ENCODE data around the gene CD40LG. TPM values are rescaled to one million over a fixed set of nuclear protein-coding genes. Genes with fewer than 3 reads are reported as not detected.

Gene CD40LG
- total RNA-seq, 2 experiments from 2014 or later, result 114 to 139 TPM

- Mint-ChIP-seq H3K9me3 (peaks cover 6% of the 10 kb centered on the region), H3K4me3 (peak overlapping the region; percentile 47), H3K27ac (peak overlapping the region; percentile 88), H3K4me1 (peaks cover 94% of the 10 kb centered on the region), H3K36me3 (ENCODE audit: low read depth) (peaks cover 10% of the 10 kb centered on the region), H3K27me3 (no peaks in the 10 kb centered on the region)
- ChIA-PET CTCF (interaction anchor here (0.7 to 3.6 kb wide), 6 partner anchors 9 to 49 kb away, joined by 3 to 17 read pairs (median 4); no protein-coding TSS in a partner anchor), POLR2A (interaction anchor here (0.5 to 1.5 kb wide), 5 partner anchors 10 to 26 kb away, joined by 3 to 7 read pairs (median 3); no protein-coding TSS in a partner anchor)
- DNase-seq, result no peak
Observed at GRCh38 chrX:136626891-136627290, 21.1 kb upstream of the CD40LG start.

- H3K4me1 Mint-ChIP-seq, result peaks cover 95% of the 10 kb centered on the region
- H3K4me3 Mint-ChIP-seq, result peak overlapping the region; percentile 47
- peak; percentile 47 for DNase-seq
- ChIA-PET CTCF (interaction anchor here (1.7 to 3.6 kb wide), 4 partner anchors 9 to 68 kb away, joined by 3 to 17 read pairs (median 5); no protein-coding TSS in a partner anchor), POLR2A (interaction anchor here (0.6 kb wide), 1 partner anchor 13 kb away, joined by 3 read pairs; no protein-coding TSS in a partner anchor)
- H3K27ac Mint-ChIP-seq, result peak overlapping the region; percentile 88
- no peaks in the 10 kb centered on the region for H3K27me3 Mint-ChIP-seq
- H3K9me3 Mint-ChIP-seq, result peaks cover 6% of the 10 kb centered on the region
- peaks cover 10% of the 10 kb centered on the region for H3K36me3 Mint-ChIP-seq (ENCODE audit: low read depth)
Observed at GRCh38 chrX:136627409-136627808, 20.5 kb upstream of the CD40LG start.

- peaks cover 5% of the 10 kb centered on the region for H3K9me3 Mint-ChIP-seq
- H3K36me3 Mint-ChIP-seq (ENCODE audit: low read depth), result peaks cover 8% of the 10 kb centered on the region
- H3K27ac Mint-ChIP-seq, result peak overlapping the region; percentile 95
- no peaks in the 10 kb centered on the region for H3K27me3 Mint-ChIP-seq
- peak; percentile 41 for DNase-seq
- peaks cover 90% of the 10 kb centered on the region for H3K4me1 Mint-ChIP-seq
- POLR2A ChIA-PET, result interaction anchor here (0.6 kb wide), 1 partner anchor 34 kb away, joined by 5 read pairs; no protein-coding TSS in a partner anchor
- CTCF ChIA-PET, result interaction anchor here (0.6 to 3.6 kb wide), 4 partner anchors 11 to 66 kb away, joined by 3 to 17 read pairs (median 4); no protein-coding TSS in a partner anchor
- H3K4me3 Mint-ChIP-seq, result peak overlapping the region; percentile 47
Observed at GRCh38 chrX:136629084-136629750, 18.7 kb upstream of the CD40LG start.

- peak overlapping the region; percentile 95 for H3K27ac Mint-ChIP-seq
- H3K4me3 Mint-ChIP-seq, result peak overlapping the region; percentile 0
- peaks cover 4% of the 10 kb centered on the region for H3K36me3 Mint-ChIP-seq (ENCODE audit: low read depth)
- H3K4me1 Mint-ChIP-seq, result peaks cover 88% of the 10 kb centered on the region
- CTCF ChIA-PET, result interaction anchor here (1.4 kb wide), 1 partner anchor 9 kb away, joined by 3 read pairs; no protein-coding TSS in a partner anchor
- POLR2A ChIA-PET, result no interaction called here
- no peaks in the 10 kb centered on the region for H3K9me3 Mint-ChIP-seq
- DNase-seq, result no peak
- no peaks in the 10 kb centered on the region for H3K27me3 Mint-ChIP-seq
Observed at GRCh38 chrX:136630881-136631280, 17.1 kb upstream of the CD40LG start.

GRCh38 chrX:136635235-136635634 lies 12.7 kb upstream of the CD40LG start:
- ChIA-PET CTCF (interaction anchor here (0.7 to 1.5 kb wide), 6 partner anchors 9 to 23 kb away, joined by 3 to 6 read pairs (median 4); no protein-coding TSS in a partner anchor), POLR2A (interaction anchor here (1.0 to 1.1 kb wide), 2 partner anchors 15 to 18 kb away, joined by 4 read pairs; no protein-coding TSS in a partner anchor)
- Mint-ChIP-seq H3K9me3 (no peaks in the 10 kb centered on the region), H3K27me3 (no peaks in the 10 kb centered on the region), H3K4me3 (peak overlapping the region; percentile 69), H3K27ac (peak overlapping the region; percentile 83), H3K36me3 (ENCODE audit: low read depth) (peaks cover 14% of the 10 kb centered on the region), H3K4me1 (peaks cover 88% of the 10 kb centered on the region)
- peak; percentile 53 for DNase-seq

GRCh38 chrX:136636121-136636520 lies 11.8 kb upstream of the CD40LG start:
- H3K36me3 Mint-ChIP-seq (ENCODE audit: low read depth), result peaks cover 14% of the 10 kb centered on the region
- POLR2A ChIA-PET, result interaction anchor here (1.0 kb wide), 1 partner anchor 17 kb away, joined by 4 read pairs; no protein-coding TSS in a partner anchor
- H3K27me3 Mint-ChIP-seq, result no peaks in the 10 kb centered on the region
- DNase-seq, result peak; percentile 5
- H3K4me1 Mint-ChIP-seq, result peaks cover 87% of the 10 kb centered on the region
- H3K4me3 Mint-ChIP-seq, result peak overlapping the region; percentile 69
- CTCF ChIA-PET, result interaction anchor here (0.6 to 1.2 kb wide), 4 partner anchors 9 to 1907 kb away, joined by 3 to 5 read pairs (median 4); no protein-coding TSS in a partner anchor
- no peaks in the 10 kb centered on the region for H3K9me3 Mint-ChIP-seq
- peak overlapping the region; percentile 83 for H3K27ac Mint-ChIP-seq

- Mint-ChIP-seq H3K4me1 (peaks cover 93% of the 10 kb centered on the region), H3K4me3 (peak overlapping the region; percentile 77), H3K36me3 (ENCODE audit: low read depth) (peaks cover 13% of the 10 kb centered on the region), H3K27me3 (no peaks in the 10 kb centered on the region), H3K9me3 (no peaks in the 10 kb centered on the region), H3K27ac (peak overlapping the region; percentile 89)
- CTCF ChIA-PET, result interaction anchor here (1.0 to 1.2 kb wide), 2 partner anchors 9 to 31 kb away, joined by 3 read pairs; no protein-coding TSS in a partner anchor
- POLR2A ChIA-PET, result no interaction called here
- DNase-seq, result no peak
Observed at GRCh38 chrX:136639506-136640176, 8.3 kb upstream of the CD40LG start.

- Mint-ChIP-seq H3K27me3 (no peaks in the 10 kb centered on the region), H3K4me3 (peak overlapping the region; percentile 77), H3K4me1 (peaks cover 87% of the 10 kb centered on the region), H3K9me3 (no peaks in the 10 kb centered on the region), H3K36me3 (ENCODE audit: low read depth) (peaks cover 8% of the 10 kb centered on the region), H3K27ac (peak overlapping the region; percentile 90)
- ChIA-PET POLR2A (no interaction called here), CTCF (no interaction called here)
- DNase-seq, result no peak
Observed at GRCh38 chrX:136643243-136643642, 4.7 kb upstream of the CD40LG start.

GRCh38 chrX:136646602-136647239 lies 1.2 kb upstream of the CD40LG start:
- CTCF ChIA-PET, result interaction anchor here (1.3 kb wide), 1 partner anchor 11 kb away, joined by 3 read pairs; no protein-coding TSS in a partner anchor
- POLR2A ChIA-PET, result no interaction called here
- H3K36me3 Mint-ChIP-seq (ENCODE audit: low read depth), result peaks cover 42% of the 10 kb centered on the region
- H3K4me1 Mint-ChIP-seq, result peaks cover 55% of the 10 kb centered on the region
- H3K27me3 Mint-ChIP-seq, result no peaks in the 10 kb centered on the region
- H3K9me3 Mint-ChIP-seq, result no peaks in the 10 kb centered on the region
- peak; percentile 65 for DNase-seq
- H3K4me3 Mint-ChIP-seq, result peak overlapping the region; percentile 98
- H3K27ac Mint-ChIP-seq, result peak overlapping the region; percentile 84

GRCh38 chrX:136650811-136651210 lies 2.9 kb downstream of the CD40LG start:
- H3K4me1 Mint-ChIP-seq, result peaks cover 48% of the 10 kb centered on the region
- ChIA-PET CTCF (interaction anchor here (1.0 to 1.6 kb wide), 4 partner anchors 8 to 69 kb away, joined by 3 to 7 read pairs (median 4); no protein-coding TSS in a partner anchor), POLR2A (interaction anchor here (1.0 to 1.1 kb wide), 2 partner anchors 16 to 76 kb away, joined by 4 to 16 read pairs; no protein-coding TSS in a partner anchor)
- peak overlapping the region; percentile 98 for H3K4me3 Mint-ChIP-seq
- no peak for DNase-seq
- H3K27ac Mint-ChIP-seq, result peak overlapping the region; percentile 84
- no peaks in the 10 kb centered on the region for H3K27me3 Mint-ChIP-seq
- H3K36me3 Mint-ChIP-seq (ENCODE audit: low read depth), result peaks cover 79% of the 10 kb centered on the region
- H3K9me3 Mint-ChIP-seq, result no peaks in the 10 kb centered on the region

- Mint-ChIP-seq H3K4me3 (peak overlapping the region; percentile 98), H3K36me3 (ENCODE audit: low read depth) (peaks cover 100% of the 10 kb centered on the region), H3K9me3 (no peaks in the 10 kb centered on the region), H3K27ac (peak overlapping the region; percentile 84), H3K27me3 (no peaks in the 10 kb centered on the region), H3K4me1 (peaks cover 50% of the 10 kb centered on the region)
- CTCF ChIA-PET, result interaction anchor here (0.7 to 1.3 kb wide), 3 partner anchors 43 to 57 kb away, joined by 3 read pairs; no protein-coding TSS in a partner anchor
- POLR2A ChIA-PET, result interaction anchor here (0.6 to 1.3 kb wide), 4 partner anchors 18 to 127 kb away, joined by 3 to 8 read pairs (median 4); no protein-coding TSS in a partner anchor
- DNase-seq, result peak; percentile 35
Observed at GRCh38 chrX:136652822-136653723, 5.1 kb downstream of the CD40LG start.

Measured in activated CD4-positive, alpha-beta T cell treated with anti-CD3 and anti-CD28 coated beads, Interleukin-2, amount 10 ng/mL, durations not matched to agents 7 days and 5 days (primary cell).